ENCODE data around the gene C11orf16. TPM values are rescaled to one million over a fixed set of nuclear protein-coding genes. Genes with fewer than 3 reads are reported as not detected.

C11orf16 gene
- total and polyA plus RNA-seq, 9 of the 15 experiments (the other 6 are each of a cell fraction or from before 2014, with no cell fraction given) = not detected

- 0 out of 2 replicates have a peak, but pooled peaks have one; percentile 25 for TF ChIP-seq RERE (CRISPR knock-in tag; IDR thresholded peaks at IDR 0.05; ENCODE audit: borderline replicate concordance)
- 0 out of 2 replicates have a peak, but pooled peaks have one; percentile 35 for TF ChIP-seq ARID4B (CRISPR knock-in tag; IDR thresholded peaks at IDR 0.05)
- TF ChIP-seq U2AF1 (optimal IDR thresholded peaks at IDR 0.05; ENCODE audit: low read depth, low read length) = peak; percentile 84
- no peak for TF ChIP-seq CCAR2 (IDR thresholded peaks at IDR 0.05; ENCODE audit: low read depth, low read length)
- no peak for TF ChIP-seq HDAC3 (IDR thresholded peaks at IDR 0.05; ENCODE audit: borderline replicate concordance, partially characterized antibody)
- TF ChIP-seq L3MBTL2 (IDR thresholded peaks at IDR 0.05) = no peak
- TF ChIP-seq HMGN3 (IDR thresholded peaks at IDR 0.05; ENCODE audit: borderline replicate concordance, extremely low read depth, insufficient read length, low read depth, low read length) = peak; percentile 62
- TF ChIP-seq RNF2 (IDR thresholded peaks at IDR 0.05) = no peak
- no peak for TF ChIP-seq ZNF280A (IDR thresholded peaks at IDR 0.05; ENCODE audit: low read depth, partially characterized antibody)
- TF ChIP-seq PURB (CRISPR knock-in tag; IDR thresholded peaks at IDR 0.05; ENCODE audit: low read depth) = no peak
- peak; percentile 80 to 81; a peak in 3 of 4 replicates for TF ChIP-seq NRF1 (conservative IDR thresholded peaks at IDR 0.05 in 1 of 2, IDR thresholded peaks at IDR 0.05 in 1 of 2)
- TF ChIP-seq ATF3 (IDR thresholded peaks at IDR 0.05) = no peak
- TF ChIP-seq ATF3 (CRISPR knock-in tag; conservative IDR thresholded peaks at IDR 0.05) = no peak
- no peak for TF ChIP-seq RBM14 (IDR thresholded peaks at IDR 0.05; ENCODE audit: borderline replicate concordance, insufficient read depth, low read depth, low read length)
These were observed 31.0 kb upstream of the C11orf16 start (continued) for GRCh38 chr11:8963569-8964323.

Data from K562 (cell line).